Measurements from ENCODE around the gene UGGT2. TPM values are rescaled to one million over a fixed set of nuclear protein-coding genes. Genes with fewer than 3 reads are reported as not detected.

The UGGT2 gene
- total RNA-seq, 1 donor from 2014 or later, result 40.3 TPM

DNA sequence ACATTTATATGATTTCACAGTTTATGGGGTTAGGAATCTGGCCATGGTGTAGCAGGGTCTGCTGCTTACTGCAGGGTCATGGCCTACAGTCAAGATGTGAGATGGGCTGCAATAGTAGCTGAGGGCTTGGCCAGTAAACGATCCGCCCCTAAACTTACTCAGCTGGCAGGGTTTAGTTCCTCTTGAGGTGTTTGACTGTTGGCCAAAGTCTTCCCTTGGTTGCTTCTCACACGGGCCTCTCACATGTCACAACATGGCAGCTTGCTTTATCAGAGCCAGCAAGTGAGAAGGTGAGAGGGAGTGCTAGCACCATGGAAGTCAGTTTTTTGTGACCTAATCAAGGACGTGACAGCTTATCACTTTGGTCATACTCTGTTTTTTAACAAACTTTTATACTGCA, 299.1 kb downstream of the UGGT2 start:
- Mint-ChIP-seq H3K4me1 (ENCODE audit: low read depth) (no peaks in the 10 kb centered on the region), H3K27ac (ENCODE audit: unreplicated experiment) (no peak overlapping the region), H3K9me3 (ENCODE audit: low read depth) (no peaks in the 10 kb centered on the region), H3K36me3 (ENCODE audit: low read depth) (peaks cover 6% of the 10 kb centered on the region), H3K27me3 (ENCODE audit: low read depth) (no peaks in the 10 kb centered on the region), H3K4me3 (ENCODE audit: unreplicated experiment) (no peak overlapping the region)
- no peak for DNase-seq (ENCODE audit: low spot score)
- TF ChIP-seq, protein P1, sequence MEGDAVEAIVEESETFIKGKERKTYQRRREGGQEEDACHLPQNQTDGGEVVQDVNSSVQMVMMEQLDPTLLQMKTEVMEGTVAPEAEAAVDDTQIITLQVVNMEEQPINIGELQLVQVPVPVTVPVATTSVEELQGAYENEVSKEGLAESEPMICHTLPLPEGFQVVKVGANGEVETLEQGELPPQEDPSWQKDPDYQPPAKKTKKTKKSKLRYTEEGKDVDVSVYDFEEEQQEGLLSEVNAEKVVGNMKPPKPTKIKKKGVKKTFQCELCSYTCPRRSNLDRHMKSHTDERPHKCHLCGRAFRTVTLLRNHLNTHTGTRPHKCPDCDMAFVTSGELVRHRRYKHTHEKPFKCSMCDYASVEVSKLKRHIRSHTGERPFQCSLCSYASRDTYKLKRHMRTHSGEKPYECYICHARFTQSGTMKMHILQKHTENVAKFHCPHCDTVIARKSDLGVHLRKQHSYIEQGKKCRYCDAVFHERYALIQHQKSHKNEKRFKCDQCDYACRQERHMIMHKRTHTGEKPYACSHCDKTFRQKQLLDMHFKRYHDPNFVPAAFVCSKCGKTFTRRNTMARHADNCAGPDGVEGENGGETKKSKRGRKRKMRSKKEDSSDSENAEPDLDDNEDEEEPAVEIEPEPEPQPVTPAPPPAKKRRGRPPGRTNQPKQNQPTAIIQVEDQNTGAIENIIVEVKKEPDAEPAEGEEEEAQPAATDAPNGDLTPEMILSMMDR (IDR thresholded peaks at IDR 0.05), result no peak

DNA sequence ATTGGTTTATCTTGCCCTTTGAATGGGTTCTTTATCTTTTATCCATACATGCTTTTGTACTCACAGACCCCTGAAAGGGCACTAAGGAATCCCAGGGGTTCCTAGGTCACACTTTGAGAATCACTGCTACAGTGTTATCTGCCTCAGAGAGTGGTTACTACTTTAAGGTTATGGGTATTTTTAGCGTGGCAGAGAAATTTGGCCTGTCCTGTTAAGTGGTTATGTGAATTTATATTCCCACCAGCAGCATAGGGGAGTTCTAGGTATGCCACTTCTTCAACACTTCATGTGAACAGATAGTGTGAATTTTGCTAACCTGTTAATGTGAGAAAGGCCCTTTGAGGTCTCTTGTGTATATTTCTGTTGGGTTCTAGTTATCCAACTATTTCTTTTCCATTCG, 300.5 kb downstream of the UGGT2 start:
- TF ChIP-seq, protein P1 (IDR thresholded peaks at IDR 0.05), result no peak
- DNase-seq (ENCODE audit: low spot score), result no peak
- Mint-ChIP-seq H3K4me3 (ENCODE audit: unreplicated experiment) (no peak overlapping the region), H3K4me1 (ENCODE audit: low read depth) (no peaks in the 10 kb centered on the region), H3K9me3 (ENCODE audit: low read depth) (no peaks in the 10 kb centered on the region), H3K27ac (ENCODE audit: unreplicated experiment) (no peak overlapping the region), H3K36me3 (ENCODE audit: low read depth) (peaks cover 5% of the 10 kb centered on the region), H3K27me3 (ENCODE audit: low read depth) (no peaks in the 10 kb centered on the region)

Other genes starting within 250 kb of the UGGT2 start
- gene HS6ST3, start 36.7 kb upstream of the UGGT2 start, total RNA-seq, result not detected in 3 replicates

Data from chondrocyte (in vitro differentiated cells).